Transverse colon (tissue), 4 donors: ENCODE data around the gene DEDD. TPM values are rescaled to one million over a fixed set of nuclear protein-coding genes. Genes with fewer than 3 reads are reported as not detected.

Experiments
- DNase-seq: peaks from one replicate; pipeline ENCODE4 v3.0.0-alpha.2; 2019
- H3K27ac ChIP-seq, 4 donors: fragments of 200-600 bp; sonication (generic); 2 replicates each; pipeline ENCODE4 v1.5.1; 2016 to 2018; ENCODE audit warnings: inconsistent platforms in 4 of 4
- H3K27me3 ChIP-seq: fragments of 200-600 bp; sonication (generic); 2 replicates; pipeline ENCODE4 v1.5.1; 2017; ENCODE audit warnings: inconsistent platforms
- H3K36me3 ChIP-seq, 4 donors: fragments of 200-600 bp; sonication (generic); 2 replicates each; pipeline ENCODE4 v1.5.1; 2017 to 2019; ENCODE audit warnings: inconsistent platforms in 4 of 4
- H3K4me1 ChIP-seq, 4 donors: fragments of 200-600 bp; sonication (generic); 2 replicates each; pipeline ENCODE4 v1.5.1; 2017 to 2020; ENCODE audit warnings: inconsistent platforms in 4 of 4
- H3K4me3 ChIP-seq, 4 donors: fragments of 200-600 bp; sonication (generic); 1 replicate in 1 of 4; 2 replicates in 3 of 4; pipeline versions ENCODE4 v1.5.1 to v1.6.1; 2017 to 2019; ENCODE audit warnings: inconsistent platforms in 4 of 4
- H3K9me3 ChIP-seq, 2 donors: fragments of 200-600 bp; sonication (generic); 2 replicates each; pipeline ENCODE4 v1.5.1; 2017 to 2019; ENCODE audit warnings: inconsistent platforms in 2 of 2
- CTCF ChIP-seq, 5 experiments: fragments of 200-600 bp in 3 of 5; fragments of 450-650 bp in 2 of 5; sonication (generic) in 3 of 5; IDR thresholded peaks; 1 replicate in 2 of 5; 2 replicates in 3 of 5; pipeline ENCODE4 v1.5.1; 2016 to 2017; ENCODE audit warnings: antibody characterized with exemption in 5 of 5, inconsistent platforms in 3 of 5, mild to moderate bottlenecking in 2 of 5, moderate library complexity in 1 of 5
- EP300 ChIP-seq: sonication (generic); formaldehyde crosslinking; IDR thresholded peaks from one replicate; pipeline ENCODE4 v1.6.1; 2017; ENCODE audit warnings: antibody characterized with exemption, low read depth
- POLR2A ChIP-seq: fragments of 450-650 bp; IDR thresholded peaks from one replicate; pipeline ENCODE4 v1.6.1; 2016; ENCODE audit warnings: antibody characterized with exemption, mild to moderate bottlenecking, moderate library complexity
- POLR2AphosphoS5 ChIP-seq, 3 donors: sonication (generic); formaldehyde crosslinking; IDR thresholded peaks; one replicate each; pipeline ENCODE4 v1.6.1; 2016; ENCODE audit warnings: antibody characterized with exemption in 3 of 3
- WGBS, 2 donors: methylation state at CpG; one replicate each; pipeline ENCODE4 v1.1.5; 2018; ENCODE audit warnings: low coverage in 1 of 2; 5-methylcytosine and 5-hydroxymethylcytosine counted together
- in situ Hi-C, 4 donors: fragments of 200-750 bp; cut with MboI; loops; one replicate each; pipeline versions ENCODE4 v1.15.0 to v1.15.1; 2017; ENCODE audit warnings: low sequenced_read_pairs in 3 of 4, low pct_ligation_motif_present in 1 of 4, low pct_unique_long_range_greater_than_20kb in 1 of 4
- intact Hi-C: fragments of 100-400 bp; cut with DNase I; formaldehyde crosslinking; loops from one replicate; pipeline ENCODE4 v1.15.1; 2023; ENCODE audit warnings: low total_unique reads
- total RNA-seq, 4 donors: library from RNA; depleted of rRNA; stranded (reverse); fragments of >200 nt; gene quantifications; one replicate each; pipeline ENCODE4 v1.1.0, GENCODE V29; 2016

DEDD gene
- total RNA-seq, 4 donors from 2014 or later: 30.3 to 73.7 (median 38.6) TPM

GRCh38 chr1:161174911-161175310, 42.4 kb upstream of the DEDD start:
- H3K27ac ChIP-seq: no peak overlapping the region
- 93% methylated on average over 11 of the region's 11 CpGs; no CpG with 5 or more reads in 1 of the 2 donors for WGBS, 2 donors
- no peak for DNase-seq
- H3K36me3 ChIP-seq: peaks cover 0 to 38% (median 13%) of the 10 kb centered on the region in 4 donors
- H3K4me3 ChIP-seq: no peak overlapping the region
- intact Hi-C loops: no loop called here
- H3K27me3 ChIP-seq: no peaks in the 10 kb centered on the region
- TF ChIP-seq POLR2A (no peak), EP300 (no peak), POLR2AphosphoS5 (IDR thresholded peaks at IDR 0.05) (no peak), CTCF (IDR thresholded peaks at IDR 0.05) (no peak)
- peaks cover 0 to 33% (median 18%) of the 10 kb centered on the region in 4 donors for H3K4me1 ChIP-seq
- in situ Hi-C loops: no loop called here
- no peaks in the 10 kb centered on the region for H3K9me3 ChIP-seq

- intact Hi-C loops: no loop called here
- Histone ChIP-seq H3K36me3 (peaks cover 0 to 38% (median 13%) of the 10 kb centered on the region in 4 donors), H3K9me3 (no peaks in the 10 kb centered on the region), H3K4me1 (peaks cover 0 to 33% (median 18%) of the 10 kb centered on the region in 4 donors), H3K4me3 (no peak overlapping the region), H3K27me3 (no peaks in the 10 kb centered on the region), H3K27ac (peak overlapping the region in 3 of 4 donors; percentile 28 to 46 (median 29))
- DNase-seq: no peak
- 90% methylated on average over 11 of the region's 11 CpGs; no CpG with 5 or more reads in 1 of the 2 donors for WGBS, 2 donors
- TF ChIP-seq EP300 (no peak), CTCF (IDR thresholded peaks at IDR 0.05) (no peak), POLR2AphosphoS5 (IDR thresholded peaks at IDR 0.05) (no peak), POLR2A (no peak)
- in situ Hi-C loops: no loop called here
These were observed 41.2 kb upstream of the DEDD start for GRCh38 chr1:161173711-161174110.

- Histone ChIP-seq H3K27ac (peak overlapping the region; percentile 2 to 46 (median 28)), H3K4me1 (peaks cover 0 to 27% (median 17%) of the 10 kb centered on the region in 4 donors), H3K4me3 (no peak overlapping the region), H3K36me3 (peaks cover 0 to 38% (median 13%) of the 10 kb centered on the region in 4 donors), H3K9me3 (no peaks in the 10 kb centered on the region), H3K27me3 (no peaks in the 10 kb centered on the region)
- intact Hi-C loops (no loop called here), in situ Hi-C loops (no loop called here)
- no peak for DNase-seq
- WGBS, 2 donors: 57 to 70% methylated on average over 3 to 4 of the region's 4 CpGs
- TF ChIP-seq CTCF (IDR thresholded peaks at IDR 0.05) (no peak), EP300 (no peak), POLR2AphosphoS5 (IDR thresholded peaks at IDR 0.05) (peak in 1 of 3 donors; percentile 36), POLR2A (no peak)
These were observed 40.4 kb upstream of the DEDD start for GRCh38 chr1:161172776-161173376.

- no peak for TF ChIP-seq POLR2A
- TF ChIP-seq CTCF (IDR thresholded peaks at IDR 0.05): no peak
- TF ChIP-seq EP300: no peak
- TF ChIP-seq POLR2AphosphoS5 (IDR thresholded peaks at IDR 0.05): no peak
- peak overlapping the region; percentile 2 to 46 (median 10) for H3K27ac ChIP-seq
- intact Hi-C loops (no loop called here), in situ Hi-C loops (no loop called here)
- peaks cover 0 to 38% (median 13%) of the 10 kb centered on the region in 4 donors for H3K36me3 ChIP-seq
- no peak for DNase-seq
- no peaks in the 10 kb centered on the region for H3K27me3 ChIP-seq
- H3K9me3 ChIP-seq: no peaks in the 10 kb centered on the region
- peaks cover 0 to 29% (median 15%) of the 10 kb centered on the region in 4 donors for H3K4me1 ChIP-seq
- H3K4me3 ChIP-seq: no peak overlapping the region
- WGBS, 2 donors: 83% methylated on average over 1 of the region's 1 CpG; no CpG with 5 or more reads in 1 of the 2 donors
These were observed 39.9 kb upstream of the DEDD start for GRCh38 chr1:161172349-161172748.
